MM.1S (cell line): ENCODE results near the gene CHERP.

Experiments used
- DNase-seq: peaks from one replicate; pipeline ENCODE4 v3.0.0-alpha.2; 2015
- H2AFZ ChIP-seq: fragments of 300-600 bp; sonication (generic); 2 replicates; pipeline ENCODE4 v1.6.0; 2016; ENCODE audit warnings: antibody characterized with exemption, low read length
- H3F3A ChIP-seq: fragments of 300-600 bp; sonication (generic); 2 replicates; pipeline ENCODE4 v1.6.1; 2016; ENCODE audit warnings: mild to moderate bottlenecking, antibody characterized with exemption, low read length, moderate library complexity, mixed read lengths; ENCODE audit not compliant: insufficient read depth
- H3K27ac ChIP-seq: fragments of 300-600 bp; sonication (generic); 2 replicates; pipeline ENCODE4 v1.5.1; 2016; ENCODE audit warnings: mild to moderate bottlenecking, low read length
- H3K27me3 ChIP-seq: fragments of 300-600 bp; sonication (generic); replicated peaks from 2 replicates; pipeline ENCODE4 v1.6.0; 2016; ENCODE audit warnings: low read length; ENCODE audit not compliant: insufficient read depth
- H3K36me3 ChIP-seq: fragments of 300-600 bp; sonication (generic); replicated peaks from 2 replicates; pipeline ENCODE4 v1.6.1; 2016; ENCODE audit warnings: mild to moderate bottlenecking, low read length, mixed read lengths; ENCODE audit not compliant: insufficient read depth
- H3K4me1 ChIP-seq: fragments of 300-600 bp; sonication (generic); 2 replicates; pipeline ENCODE4 v1.6.1; 2016; ENCODE audit warnings: low read length, mixed read lengths
- H3K4me2 ChIP-seq: fragments of 300-600 bp; sonication (generic); 2 replicates; pipeline ENCODE4 v1.6.0; 2016; ENCODE audit warnings: low read depth, low read length
- H3K4me3 ChIP-seq: fragments of 300-600 bp; sonication (generic); 2 replicates; pipeline ENCODE4 v1.5.1; 2016; ENCODE audit warnings: low read length, mixed read lengths
- H3K79me2 ChIP-seq: fragments of 300-600 bp; sonication (generic); 2 replicates; pipeline ENCODE4 v1.6.1; 2016; ENCODE audit warnings: mixed run types, low read length, mixed read lengths
- H3K9ac ChIP-seq: fragments of 300-600 bp; sonication (generic); 2 replicates; pipeline ENCODE4 v1.6.1; 2016; ENCODE audit warnings: low read length, mixed read lengths
- H3K9me2 ChIP-seq: fragments of 300-600 bp; sonication (generic); replicated peaks from 2 replicates; pipeline ENCODE4 v1.6.1; 2016; ENCODE audit warnings: mild to moderate bottlenecking, low read length, mixed read lengths; ENCODE audit not compliant: insufficient read depth
- H3K9me3 ChIP-seq: fragments of 300-600 bp; sonication (generic); replicated peaks from 2 replicates; pipeline ENCODE4 v1.6.1; 2016; ENCODE audit warnings: mild to moderate bottlenecking, low read length, mixed read lengths; ENCODE audit not compliant: insufficient read depth
- H4K20me1 ChIP-seq: fragments of 300-600 bp; sonication (generic); 2 replicates; pipeline ENCODE4 v1.6.1; 2016; ENCODE audit warnings: mild to moderate bottlenecking, low read length, moderate library complexity, mixed read lengths; ENCODE audit not compliant: insufficient read depth
- EZH2 ChIP-seq: fragments of 300-600 bp; sonication (generic); optimal IDR thresholded peaks from 2 replicates; pipeline ENCODE3; 2017; ENCODE audit warnings: low read depth, mild to moderate bottlenecking, antibody characterized with exemption, low read length, mixed read lengths
- EZH2phosphoT487 ChIP-seq: fragments of 300-600 bp; sonication (generic); IDR thresholded peaks from 2 replicates; pipeline ENCODE4 v1.6.1; 2018; ENCODE audit warnings: antibody characterized with exemption, low read length
- TF ChIP-seq, protein P1 (sequence below): fragments of 300-600 bp; sonication (generic); IDR thresholded peaks from 2 replicates; pipeline ENCODE4 v1.5.1; 2016; ENCODE audit warnings: antibody characterized with exemption, low read length, mixed read lengths

Gene CHERP

DNA sequence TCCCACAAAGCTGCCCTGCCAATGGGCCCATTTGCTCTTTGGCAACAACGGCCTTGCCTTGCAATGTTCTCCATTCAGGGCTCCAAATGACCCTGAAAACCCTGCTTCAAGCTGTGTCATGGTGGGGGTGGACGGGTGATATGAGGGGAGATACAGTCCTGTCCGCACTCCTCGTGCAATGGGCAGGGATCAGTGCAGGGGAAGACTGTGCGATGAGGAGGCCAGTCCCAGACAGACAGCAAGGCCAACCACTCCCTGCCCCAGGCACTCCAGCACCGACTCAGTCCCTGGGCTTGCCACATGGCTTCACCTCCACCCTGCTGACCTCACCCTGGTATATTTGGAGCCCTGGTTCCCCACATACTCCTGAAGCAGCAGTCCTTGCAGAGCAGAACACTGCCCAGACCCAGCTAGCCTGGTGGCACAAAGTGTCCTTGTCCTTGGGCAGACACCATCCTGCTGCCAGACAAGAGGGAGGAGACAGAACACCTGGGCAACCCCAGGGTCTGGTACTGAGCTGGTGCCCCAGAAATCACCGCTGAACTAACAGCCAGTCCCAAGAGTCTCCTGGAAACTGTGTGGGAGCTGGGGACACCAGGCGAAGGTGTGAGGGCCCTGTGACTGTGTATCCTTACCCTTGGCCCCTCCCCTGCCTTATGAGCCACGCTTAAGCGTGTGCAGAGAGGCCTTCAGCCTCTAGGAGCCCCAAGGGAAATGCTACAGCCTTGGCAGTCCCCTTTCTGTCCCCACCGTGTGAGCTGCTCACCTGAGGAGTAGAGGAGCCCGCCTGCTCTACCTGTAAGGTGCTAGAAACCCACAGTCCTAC, 39.1 kb upstream of the CHERP start:
- H3K4me3 ChIP-seq = no peak overlapping the region
- H2AFZ ChIP-seq = no peak overlapping the region
- H3K79me2 ChIP-seq = peaks cover 94% of the 10 kb centered on the region
- H3K9me3 ChIP-seq = no peaks in the 10 kb centered on the region
- H3K27me3 ChIP-seq = no peaks in the 10 kb centered on the region
- no peaks in the 10 kb centered on the region for H4K20me1 ChIP-seq
- no peaks in the 10 kb centered on the region; the same call in none of the 2 replicates for H3K36me3 ChIP-seq
- peaks cover 32% of the 10 kb centered on the region for H3F3A ChIP-seq
- no peak overlapping the region for H3K27ac ChIP-seq
- no peaks in the 10 kb centered on the region for H3K9me2 ChIP-seq
- TF ChIP-seq EZH2 (no peak), EZH2phosphoT487 (no peak)
- TF ChIP-seq, protein P1, sequence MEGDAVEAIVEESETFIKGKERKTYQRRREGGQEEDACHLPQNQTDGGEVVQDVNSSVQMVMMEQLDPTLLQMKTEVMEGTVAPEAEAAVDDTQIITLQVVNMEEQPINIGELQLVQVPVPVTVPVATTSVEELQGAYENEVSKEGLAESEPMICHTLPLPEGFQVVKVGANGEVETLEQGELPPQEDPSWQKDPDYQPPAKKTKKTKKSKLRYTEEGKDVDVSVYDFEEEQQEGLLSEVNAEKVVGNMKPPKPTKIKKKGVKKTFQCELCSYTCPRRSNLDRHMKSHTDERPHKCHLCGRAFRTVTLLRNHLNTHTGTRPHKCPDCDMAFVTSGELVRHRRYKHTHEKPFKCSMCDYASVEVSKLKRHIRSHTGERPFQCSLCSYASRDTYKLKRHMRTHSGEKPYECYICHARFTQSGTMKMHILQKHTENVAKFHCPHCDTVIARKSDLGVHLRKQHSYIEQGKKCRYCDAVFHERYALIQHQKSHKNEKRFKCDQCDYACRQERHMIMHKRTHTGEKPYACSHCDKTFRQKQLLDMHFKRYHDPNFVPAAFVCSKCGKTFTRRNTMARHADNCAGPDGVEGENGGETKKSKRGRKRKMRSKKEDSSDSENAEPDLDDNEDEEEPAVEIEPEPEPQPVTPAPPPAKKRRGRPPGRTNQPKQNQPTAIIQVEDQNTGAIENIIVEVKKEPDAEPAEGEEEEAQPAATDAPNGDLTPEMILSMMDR = no peak
- no peak for DNase-seq
- H3K4me2 ChIP-seq = no peak overlapping the region
- H3K4me1 ChIP-seq = peaks cover 21% of the 10 kb centered on the region
- no peak overlapping the region for H3K9ac ChIP-seq

DNA sequence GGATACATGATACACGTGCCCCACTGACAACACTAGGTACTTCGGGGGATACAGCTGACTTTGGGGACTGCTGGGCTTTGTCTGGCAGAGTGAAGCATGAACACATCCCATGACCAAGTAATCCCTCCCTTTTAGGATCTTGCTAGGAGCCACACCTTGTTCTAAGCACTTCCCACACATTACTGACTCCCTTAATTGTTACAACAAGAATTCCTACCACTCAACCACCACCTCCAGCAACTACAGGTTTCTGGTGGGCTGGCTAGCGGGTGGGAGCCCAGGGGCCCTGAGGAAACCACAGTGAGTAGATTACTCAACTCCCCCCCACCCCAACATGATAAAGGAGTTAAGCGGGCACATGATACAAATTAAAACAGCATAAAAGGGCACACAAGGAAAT, 37.1 kb upstream of the CHERP start:
- Histone ChIP-seq H3K36me3 (no peaks in the 10 kb centered on the region; the same call in none of the 2 replicates), H3K79me2 (peaks cover 97% of the 10 kb centered on the region), H3K4me2 (no peak overlapping the region), H3K9ac (no peak overlapping the region), H3K9me2 (no peaks in the 10 kb centered on the region), H3K9me3 (no peaks in the 10 kb centered on the region), H2AFZ (no peak overlapping the region), H3K4me1 (peaks cover 16% of the 10 kb centered on the region), H4K20me1 (no peaks in the 10 kb centered on the region), H3F3A (peaks cover 13% of the 10 kb centered on the region), H3K27me3 (no peaks in the 10 kb centered on the region), H3K4me3 (no peak overlapping the region), H3K27ac (no peak overlapping the region)
- TF ChIP-seq EZH2phosphoT487 (no peak), EZH2 (no peak)
- TF ChIP-seq, protein P1 = no peak
- no peak for DNase-seq

- Histone ChIP-seq H3K4me1 (peaks cover 11% of the 10 kb centered on the region), H3K4me3 (no peak overlapping the region), H3K9me2 (no peaks in the 10 kb centered on the region), H3K9me3 (no peaks in the 10 kb centered on the region), H3K27me3 (no peaks in the 10 kb centered on the region), H3F3A (peaks cover 13% of the 10 kb centered on the region), H3K9ac (no peak overlapping the region), H3K4me2 (no peak overlapping the region), H3K79me2 (peaks cover 100% of the 10 kb centered on the region), H3K27ac (no peak overlapping the region), H4K20me1 (0 out of 2 replicates have a peak, but pooled peaks cover 5% of the 10 kb centered on the region), H2AFZ (no peak overlapping the region), H3K36me3 (no peaks in the 10 kb centered on the region; the same call in none of the 2 replicates)
- DNase-seq = no peak
- TF ChIP-seq, protein P1 = no peak
- TF ChIP-seq EZH2phosphoT487 = no peak
- TF ChIP-seq EZH2 = no peak
Measured at GRCh38 chr19:16577531-16577985, 35.3 kb upstream of the CHERP start.
